WI38 (cell line): ENCODE data around the gene TALDO1.
A peak's percentile ranks its signal among the peaks of the same experiment; 100 is the strongest.

Source experiments
- H3K4me3 ChIP-seq: 2 replicates; pipeline ENCODE4 v1.5.1; 2011; ENCODE audit warnings: low read depth, mild to moderate bottlenecking, control low read depth, low read length
- TF ChIP-seq, protein P1 (sequence below): IDR thresholded peaks from 2 replicates; pipeline ENCODE4 v1.5.1; 2012; ENCODE audit warnings: low read depth, mild to moderate bottlenecking, control low read depth, low read length

TALDO1 gene

GRCh38 chr11:747158-748006, at the start of gene TALDO1:
TSS of gene TALDO1 (plus strand) at chr11:747464. CDS start at chr11:747482, 18 bp downstream.
- peak within 1 kb of the TSS; percentile 95 for H3K4me3 ChIP-seq
- TF ChIP-seq, protein P1, sequence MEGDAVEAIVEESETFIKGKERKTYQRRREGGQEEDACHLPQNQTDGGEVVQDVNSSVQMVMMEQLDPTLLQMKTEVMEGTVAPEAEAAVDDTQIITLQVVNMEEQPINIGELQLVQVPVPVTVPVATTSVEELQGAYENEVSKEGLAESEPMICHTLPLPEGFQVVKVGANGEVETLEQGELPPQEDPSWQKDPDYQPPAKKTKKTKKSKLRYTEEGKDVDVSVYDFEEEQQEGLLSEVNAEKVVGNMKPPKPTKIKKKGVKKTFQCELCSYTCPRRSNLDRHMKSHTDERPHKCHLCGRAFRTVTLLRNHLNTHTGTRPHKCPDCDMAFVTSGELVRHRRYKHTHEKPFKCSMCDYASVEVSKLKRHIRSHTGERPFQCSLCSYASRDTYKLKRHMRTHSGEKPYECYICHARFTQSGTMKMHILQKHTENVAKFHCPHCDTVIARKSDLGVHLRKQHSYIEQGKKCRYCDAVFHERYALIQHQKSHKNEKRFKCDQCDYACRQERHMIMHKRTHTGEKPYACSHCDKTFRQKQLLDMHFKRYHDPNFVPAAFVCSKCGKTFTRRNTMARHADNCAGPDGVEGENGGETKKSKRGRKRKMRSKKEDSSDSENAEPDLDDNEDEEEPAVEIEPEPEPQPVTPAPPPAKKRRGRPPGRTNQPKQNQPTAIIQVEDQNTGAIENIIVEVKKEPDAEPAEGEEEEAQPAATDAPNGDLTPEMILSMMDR, result no peak

DNA sequence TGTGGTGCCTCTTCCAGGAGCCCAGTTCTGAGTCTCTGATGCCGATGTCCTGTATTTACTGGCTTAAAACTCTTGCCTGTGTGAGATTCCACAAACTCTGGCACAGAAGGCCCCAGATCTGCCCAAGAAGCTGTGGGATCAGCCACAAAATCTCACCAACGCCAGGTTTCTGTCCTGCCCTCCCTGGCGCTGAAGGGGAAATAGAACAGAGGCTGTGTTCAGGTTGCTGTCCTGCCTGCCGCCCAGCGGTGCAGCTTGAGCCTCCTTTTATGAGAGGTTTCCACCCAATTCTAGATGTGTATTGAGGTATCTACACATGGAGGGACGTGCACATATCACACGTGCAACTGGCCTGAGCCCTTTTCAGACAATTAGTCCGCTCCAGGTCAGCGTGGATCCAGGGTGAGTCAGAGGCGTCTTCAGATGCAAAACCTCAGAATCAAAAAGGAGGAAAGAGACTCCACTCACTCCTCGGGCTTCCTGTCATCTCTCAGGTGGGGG, 49.4 kb upstream of the TALDO1 start:
- peak overlapping the region; percentile 18; the same call in 1 of the 2 replicates for H3K4me3 ChIP-seq

DNA sequence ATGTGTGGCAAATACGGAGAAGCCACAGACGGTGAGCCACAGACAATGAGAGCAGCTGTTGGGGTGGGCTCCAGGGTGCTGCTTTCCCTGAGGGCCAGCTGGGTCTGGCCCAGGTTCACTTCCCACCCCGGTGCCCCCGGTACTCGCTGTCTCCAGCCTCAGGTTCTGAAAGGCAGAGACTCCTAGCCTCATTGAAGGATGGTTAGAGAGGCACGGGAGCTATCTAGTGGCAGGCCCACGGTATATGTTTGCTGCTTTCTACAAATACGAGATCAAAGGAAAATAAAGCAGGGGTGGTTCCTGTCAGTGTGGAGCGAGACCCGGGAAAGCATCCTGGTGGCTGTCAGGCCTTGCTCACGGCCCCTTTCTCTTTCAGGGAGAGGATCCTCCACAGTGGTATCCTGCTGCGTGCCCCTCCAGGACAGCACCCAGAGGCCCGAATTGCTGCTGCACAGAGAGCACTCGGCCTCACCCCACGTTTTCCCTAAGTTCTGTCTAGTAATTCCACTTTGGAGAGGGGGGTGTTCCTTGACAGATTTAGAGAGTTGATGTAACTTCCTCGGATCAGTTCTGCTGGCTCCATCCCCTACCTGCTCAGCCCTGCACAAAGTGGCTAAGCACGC, 48.7 kb upstream of the TALDO1 start:
- H3K4me3 ChIP-seq, result no peak overlapping the region
- TF ChIP-seq, protein P1, result no peak

More for the DNA sequence above, 49.4 kb upstream of the TALDO1 start:
- TF ChIP-seq, protein P1, result no peak

GRCh38 chr11:699116-699508, 48.2 kb upstream of the TALDO1 start:
- no peak overlapping the region for H3K4me3 ChIP-seq
- TF ChIP-seq, protein P1, result no peak

- TF ChIP-seq, protein P1, result no peak
- no peak overlapping the region for H3K4me3 ChIP-seq
These were observed 47.5 kb upstream of the TALDO1 start for GRCh38 chr11:699753-700152.

GRCh38 chr11:701741-702461, 45.4 kb upstream of the TALDO1 start:
- TF ChIP-seq, protein P1, result no peak
- no peak overlapping the region for H3K4me3 ChIP-seq
